Measurements from ENCODE around the gene KCNE5. TPM values are rescaled to one million over a fixed set of nuclear protein-coding genes. Genes with fewer than 3 reads are reported as not detected.

The KCNE5 gene
- total and polyA plus RNA-seq, 9 of the 15 experiments (the other 6 are each of a cell fraction or from before 2014, with no cell fraction given), result 0.08 to 0.38 (median 0.21) TPM; not detected in 1

DNA sequence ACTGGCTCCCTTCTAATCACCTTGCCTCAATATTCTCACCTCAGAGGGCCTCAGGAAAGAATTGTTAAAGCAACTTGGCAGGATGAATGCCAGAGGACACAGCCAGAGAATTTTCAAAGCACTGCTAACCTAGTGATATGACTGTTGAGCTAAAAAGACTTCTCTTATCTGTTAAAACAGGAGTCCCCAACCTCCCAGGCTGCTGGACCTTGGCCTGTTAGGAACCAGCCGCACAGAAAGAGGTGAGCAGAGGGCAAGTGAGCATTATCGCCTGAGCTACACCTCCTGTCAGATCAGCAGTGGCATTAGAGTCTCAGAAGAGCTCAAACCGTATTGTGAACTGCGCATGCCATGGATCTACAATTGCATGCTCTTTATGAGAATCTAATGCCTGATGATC lies 1.7 kb upstream of the KCNE5 start:
- no TSS peak for BruUV-seq (replicated peaks)
- Histone ChIP-seq H3K4me1 (replicated peaks in 1 of 2; ENCODE audit: control insufficient read depth in 2 of 2, insufficient read depth in 2 of 2, low read length in 2 of 2) (peaks cover 0 to 8% of the 10 kb centered on the region in 2 experiments; a peak in 4 of 5 replicates), H3K79me2 (ENCODE audit: control insufficient read depth, insufficient read depth, low read length) (no peaks in the 10 kb centered on the region), H3K9me3 (replicated peaks; ENCODE audit: control insufficient read depth, insufficient read depth, low read depth, low read length) (peaks cover 2% of the 10 kb centered on the region; the same call in 1 of the 2 replicates), H3K27ac (ENCODE audit: extremely low read depth, low read depth, low read length) (no peak overlapping the region), H3K9me1 (ENCODE audit: control insufficient read depth, insufficient read depth, low read length) (no peaks in the 10 kb centered on the region), H3K27me3 (ENCODE audit: control insufficient read depth in 2 of 2, insufficient read depth in 2 of 2, low read length in 2 of 2) (no peaks in the 10 kb centered on the region), H2AFZ (ENCODE audit: low read depth, low read length) (no peak overlapping the region), H4K20me1 (replicated peaks; ENCODE audit: control insufficient read depth, insufficient read depth, low read length) (no peaks in the 10 kb centered on the region), H3K4me2 (ENCODE audit: insufficient read depth, low read length) (peak overlapping the region; percentile 11; the same call in 1 of the 2 replicates), H3K36me3 (ENCODE audit: control insufficient read depth, insufficient read depth, low read length) (no peaks in the 10 kb centered on the region), H3K9ac (ENCODE audit: insufficient read depth in 1 of 2, low read depth in 2 of 2, low read length in 2 of 2) (no peak overlapping the region), H3K4me3 (no peak overlapping the region)
- peak; percentile 9 to 72 (median 30) for DNase-seq (ENCODE audit: extremely low read depth in 1 of 4, low spot score in 3 of 4)
- in situ Hi-C loops (cut with MboI), result no loop called here
- ATAC-seq, result peak; percentile 81
- 0% methylated on average over 4 of the region's 4 CpGs for WGBS (ENCODE audit: insufficient coverage, low coverage, missing lambda C conversion rate)
- peak; percentile 62 for FAIRE-seq
- POLR2A ChIA-PET, result interaction anchor here (1.4 kb wide), 1 partner anchor 8 kb away, joined by 7 read pairs; no protein-coding TSS in a partner anchor
- intact Hi-C loops (cut with micrococcal nuclease), result no loop called here
- CTCF ChIA-PET (ENCODE audit: low intra/inter-chr PET ratio), result no interaction called here
- TF ChIP-seq CBFB (CRISPR knock-in tag; IDR thresholded peaks at IDR 0.05) (no peak), SREBF2 (CRISPR knock-in tag; IDR thresholded peaks at IDR 0.05) (no peak), DPF2 (IDR thresholded peaks at IDR 0.05) (peak; percentile 23; the same call in 1 of the 2 replicates), ARID1B (IDR thresholded peaks at IDR 0.05) (peak; percentile 62; the same call in 1 of the 2 replicates), TAL1 (IDR thresholded peaks at IDR 0.05) (peak; percentile 66; the same call in 1 of the 2 replicates), CBFA2T3 (IDR thresholded peaks at IDR 0.05) (peak; percentile 87), CBFA2T2 (conservative IDR thresholded peaks at IDR 0.05) (peak; percentile 78), TCF3 (CRISPR knock-in tag; IDR thresholded peaks at IDR 0.05) (peak; percentile 66), HEY1 (CRISPR knock-in tag; IDR thresholded peaks at IDR 0.05; ENCODE audit: borderline replicate concordance) (no peak), TEAD4 (IDR thresholded peaks at IDR 0.05; ENCODE audit: low read length) (peak; percentile 51; the same call in 1 of the 2 replicates), TEAD4 (CRISPR knock-in tag; IDR thresholded peaks at IDR 0.05; ENCODE audit: borderline replicate concordance) (no peak), KDM1A (IDR thresholded peaks at IDR 0.05) (peak in 1 of 2 experiments; percentile 25; a peak in 1 of 4 replicates), MTA2 (IDR thresholded peaks at IDR 0.05; ENCODE audit: low read depth) (peak; percentile 29; the same call in 1 of the 2 replicates), NRF1 (conservative IDR thresholded peaks at IDR 0.05 in 1 of 2, IDR thresholded peaks at IDR 0.05 in 1 of 2) (peak; percentile 49 to 61; a peak in 3 of 4 replicates), WHSC1 (IDR thresholded peaks at IDR 0.05; ENCODE audit: low read length) (no peak), NCOR1 (IDR thresholded peaks at IDR 0.05) (peak; percentile 73)
- TF ChIP-seq, protein P1, sequence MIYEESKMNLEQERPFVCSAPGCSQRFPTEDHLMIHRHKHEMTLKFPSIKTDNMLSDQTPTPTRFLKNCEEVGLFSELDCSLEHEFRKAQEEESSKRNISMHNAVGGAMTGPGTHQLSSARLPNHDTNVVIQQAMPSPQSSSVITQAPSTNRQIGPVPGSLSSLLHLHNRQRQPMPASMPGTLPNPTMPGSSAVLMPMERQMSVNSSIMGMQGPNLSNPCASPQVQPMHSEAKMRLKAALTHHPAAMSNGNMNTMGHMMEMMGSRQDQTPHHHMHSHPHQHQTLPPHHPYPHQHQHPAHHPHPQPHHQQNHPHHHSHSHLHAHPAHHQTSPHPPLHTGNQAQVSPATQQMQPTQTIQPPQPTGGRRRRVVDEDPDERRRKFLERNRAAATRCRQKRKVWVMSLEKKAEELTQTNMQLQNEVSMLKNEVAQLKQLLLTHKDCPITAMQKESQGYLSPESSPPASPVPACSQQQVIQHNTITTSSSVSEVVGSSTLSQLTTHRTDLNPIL (CRISPR knock-in tag; IDR thresholded peaks at IDR 0.05), result no peak

All from K562 (cell line).